ENCODE measurements around the gene POU3F3. TPM values are rescaled to one million over a fixed set of nuclear protein-coding genes. Genes with fewer than 3 reads are reported as not detected.

Gene POU3F3
- total and polyA plus RNA-seq, 12 donors, result 0.03 to 0.18 (median 0.11) TPM; not detected in 4

DNA sequence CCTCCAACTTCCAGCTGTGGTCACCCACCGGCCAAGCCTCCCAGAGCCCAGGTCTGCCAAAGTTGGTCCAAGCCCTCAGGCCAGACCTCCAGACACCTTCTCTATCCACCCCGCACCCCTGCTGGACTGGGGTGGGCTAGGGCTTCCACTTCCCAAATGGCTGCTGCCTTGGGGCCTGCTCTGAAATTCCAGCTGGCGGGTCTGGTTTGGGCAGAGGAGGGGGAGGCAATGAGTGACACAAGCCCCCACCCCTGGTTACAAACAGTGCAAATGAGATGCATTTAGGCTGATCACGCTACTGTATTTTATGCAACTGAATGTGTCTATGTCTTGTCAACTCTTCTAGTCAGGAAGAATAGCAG lies 14.6 kb downstream of the POU3F3 start:
- H3K36me3 ChIP-seq (replicated peaks in 1 of 2), result no peaks in the 10 kb centered on the region
- peak in 1 of 7 donors; percentile 17 for DNase-seq
- WGBS, 4 donors, result 31 to 34% (median 34%) methylated on average over 2 to 4 of the region's 4 CpGs

DNA sequence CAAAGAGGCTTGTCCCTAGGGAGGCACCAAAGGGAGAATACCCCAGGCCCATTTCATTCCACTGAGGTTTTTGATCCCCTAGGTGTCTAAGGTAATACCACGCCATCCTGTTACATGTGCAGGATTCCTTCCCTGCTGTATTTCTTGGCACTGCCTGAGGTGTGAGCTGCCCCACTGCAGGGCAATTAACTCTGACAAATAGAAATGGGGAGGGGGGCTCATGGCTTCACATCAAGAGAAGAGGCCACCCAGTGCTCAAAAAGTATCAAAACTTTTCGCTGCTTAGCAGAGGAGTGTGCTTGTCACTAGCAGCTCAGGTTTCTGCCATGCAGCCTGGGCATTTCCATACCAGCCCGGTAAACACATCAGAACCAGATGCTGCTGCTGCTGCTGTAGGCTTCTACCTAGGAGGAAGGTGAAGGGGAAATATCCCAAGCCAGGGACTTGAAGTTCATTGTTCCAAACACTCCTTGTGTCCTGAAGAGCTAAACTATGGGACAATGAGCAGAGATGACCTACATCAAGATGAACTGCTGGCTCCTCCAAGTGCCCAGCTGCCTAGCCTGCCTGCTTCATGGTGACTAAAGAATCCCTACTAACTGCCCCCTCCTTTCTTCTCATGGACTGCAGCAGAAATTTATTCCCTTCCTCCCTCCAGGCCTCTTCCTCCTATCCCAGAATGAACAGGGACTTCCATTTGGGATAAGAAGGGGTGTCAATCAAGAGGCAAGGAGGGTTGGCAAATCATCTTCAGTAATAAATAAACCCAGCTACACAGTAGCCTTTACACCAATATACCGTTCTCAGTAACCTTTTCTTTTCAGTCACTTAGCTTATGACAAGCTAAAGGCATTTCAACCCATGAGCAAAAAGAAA lies 16.4 kb downstream of the POU3F3 start:
- no peak overlapping the region for H3K27ac ChIP-seq
- TF ChIP-seq, protein P1, sequence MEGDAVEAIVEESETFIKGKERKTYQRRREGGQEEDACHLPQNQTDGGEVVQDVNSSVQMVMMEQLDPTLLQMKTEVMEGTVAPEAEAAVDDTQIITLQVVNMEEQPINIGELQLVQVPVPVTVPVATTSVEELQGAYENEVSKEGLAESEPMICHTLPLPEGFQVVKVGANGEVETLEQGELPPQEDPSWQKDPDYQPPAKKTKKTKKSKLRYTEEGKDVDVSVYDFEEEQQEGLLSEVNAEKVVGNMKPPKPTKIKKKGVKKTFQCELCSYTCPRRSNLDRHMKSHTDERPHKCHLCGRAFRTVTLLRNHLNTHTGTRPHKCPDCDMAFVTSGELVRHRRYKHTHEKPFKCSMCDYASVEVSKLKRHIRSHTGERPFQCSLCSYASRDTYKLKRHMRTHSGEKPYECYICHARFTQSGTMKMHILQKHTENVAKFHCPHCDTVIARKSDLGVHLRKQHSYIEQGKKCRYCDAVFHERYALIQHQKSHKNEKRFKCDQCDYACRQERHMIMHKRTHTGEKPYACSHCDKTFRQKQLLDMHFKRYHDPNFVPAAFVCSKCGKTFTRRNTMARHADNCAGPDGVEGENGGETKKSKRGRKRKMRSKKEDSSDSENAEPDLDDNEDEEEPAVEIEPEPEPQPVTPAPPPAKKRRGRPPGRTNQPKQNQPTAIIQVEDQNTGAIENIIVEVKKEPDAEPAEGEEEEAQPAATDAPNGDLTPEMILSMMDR (IDR thresholded peaks at IDR 0.05), result no peak
- TF ChIP-seq POLR2A (IDR thresholded peaks at IDR 0.05), result no peak
- peaks cover 53% of the 10 kb centered on the region for H3K27me3 ChIP-seq
- peaks cover 4 to 10% of the 10 kb centered on the region in 2 donors for H3K4me1 ChIP-seq (replicated peaks in 1 of 2)
- H3K36me3 ChIP-seq (replicated peaks in 1 of 2), result no peaks in the 10 kb centered on the region
- 19 to 33% (median 30%) methylated on average over 4 of the region's 4 CpGs for WGBS, 4 donors
- no peak overlapping the region for H3K4me3 ChIP-seq
- peak in 1 of 7 donors; percentile 25 for DNase-seq
- H3K9me3 ChIP-seq (replicated peaks in 1 of 3), result no peaks in the 10 kb centered on the region
- intact Hi-C loops (cut with DNase I), result no loop called here

More for the DNA sequence above, 14.6 kb downstream of the POU3F3 start:
- Histone ChIP-seq H3K27me3 (peaks cover 71% of the 10 kb centered on the region), H3K4me3 (no peak overlapping the region), H3K9me3 (replicated peaks in 1 of 3) (no peaks in the 10 kb centered on the region), H3K27ac (no peak overlapping the region), H3K4me1 (replicated peaks in 1 of 2) (peaks cover 4 to 10% of the 10 kb centered on the region in 2 donors)
- TF ChIP-seq POLR2A (IDR thresholded peaks at IDR 0.05), result no peak
- TF ChIP-seq, protein P1 (IDR thresholded peaks at IDR 0.05), result no peak
- intact Hi-C loops (cut with DNase I), result loop anchor here in 1 of 2 donors (10.0 kb wide), 1 partner anchor 1704 kb away; no protein-coding TSS in a partner anchor

DNA sequence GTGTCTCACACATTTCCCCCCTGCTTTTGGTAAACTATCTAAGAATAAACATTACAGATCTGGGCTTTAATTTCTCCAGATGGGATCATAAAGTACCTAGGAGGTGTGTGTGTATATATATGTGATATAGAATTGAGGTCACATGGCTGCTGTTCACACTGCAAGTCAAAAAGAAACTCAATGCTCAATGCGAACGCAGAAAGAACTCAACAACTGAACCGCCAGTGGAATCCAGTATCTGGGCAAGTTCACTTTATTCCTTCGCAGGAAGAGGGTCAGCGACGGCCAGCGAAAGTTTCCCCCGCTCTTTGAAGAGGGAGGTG lies 17.7 kb downstream of the POU3F3 start:
- Histone ChIP-seq H3K27me3 (peaks cover 40% of the 10 kb centered on the region), H3K36me3 (replicated peaks in 1 of 2) (no peaks in the 10 kb centered on the region)
- TF ChIP-seq POLR2A (IDR thresholded peaks at IDR 0.05), result no peak
- TF ChIP-seq, protein P1 (IDR thresholded peaks at IDR 0.05), result no peak

DNA sequence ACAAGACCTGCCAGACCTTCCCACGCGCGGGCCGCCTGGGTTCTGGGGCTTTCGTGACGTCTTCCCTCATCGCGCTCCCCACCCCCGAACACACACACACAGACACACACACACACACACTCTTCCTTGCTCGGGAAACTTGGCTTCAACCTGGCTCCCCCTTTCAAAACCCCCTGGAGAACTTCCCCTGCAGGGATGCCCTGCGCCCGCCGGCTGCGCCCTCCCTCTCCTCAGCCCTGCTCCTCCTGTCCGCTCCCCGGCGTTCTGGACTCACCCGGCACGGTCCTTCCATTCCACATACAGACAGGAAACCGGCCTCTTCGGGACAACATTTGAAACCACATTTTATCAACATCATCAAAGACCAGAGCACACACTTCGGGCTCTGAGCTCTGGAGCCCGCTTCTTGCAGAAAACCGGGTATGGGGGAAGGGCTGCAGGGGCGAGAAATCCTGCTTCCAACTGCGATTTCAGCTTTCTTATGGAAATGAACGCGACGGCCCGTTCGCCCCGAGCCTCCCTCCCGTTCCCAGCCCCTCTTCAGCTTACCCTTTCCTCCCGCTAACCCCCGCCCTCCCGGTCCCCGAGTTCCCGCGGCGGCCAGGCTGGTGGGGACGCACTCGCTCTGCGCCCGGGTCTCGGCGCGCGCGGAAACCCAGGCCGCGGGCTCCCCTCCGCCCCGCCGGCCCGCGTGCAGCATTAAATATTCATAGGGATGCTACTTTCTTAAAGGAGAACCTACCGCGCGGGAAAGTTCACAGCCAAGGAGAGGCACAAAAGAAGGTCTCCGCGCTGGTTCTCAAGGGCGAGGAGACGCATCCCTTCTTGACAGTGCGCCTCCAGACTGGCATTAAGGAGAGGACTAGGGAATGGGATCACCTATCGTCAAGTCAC lies 18.3 kb downstream of the POU3F3 start:
- no peaks in the 10 kb centered on the region for H3K9me3 ChIP-seq (replicated peaks in 1 of 3)
- H3K4me1 ChIP-seq (replicated peaks in 1 of 2), result peaks cover 4 to 10% of the 10 kb centered on the region in 2 donors
- intact Hi-C loops (cut with DNase I), result no loop called here
- H3K36me3 ChIP-seq (replicated peaks in 1 of 2), result no peaks in the 10 kb centered on the region
- H3K27me3 ChIP-seq, result peaks cover 39% of the 10 kb centered on the region
- WGBS, 4 donors, result 1 to 2% (median 2%) methylated on average over 41 to 65 of the region's 65 CpGs
- TF ChIP-seq POLR2A (IDR thresholded peaks at IDR 0.05), result no peak
- TF ChIP-seq, protein P1 (IDR thresholded peaks at IDR 0.05), result no peak
- H3K27ac ChIP-seq, result no peak overlapping the region
- DNase-seq, result peak in 1 of 7 donors; percentile 17
- H3K4me3 ChIP-seq, result no peak overlapping the region

More for the DNA sequence above, 17.7 kb downstream of the POU3F3 start:
- H3K4me1 ChIP-seq (replicated peaks in 1 of 2), result peaks cover 4 to 10% of the 10 kb centered on the region in 2 donors
- no peaks in the 10 kb centered on the region for H3K9me3 ChIP-seq (replicated peaks in 1 of 3)
- intact Hi-C loops (cut with DNase I), result no loop called here
- DNase-seq, result no peak
- 3 to 10% (median 7%) methylated on average over 3 to 8 of the region's 8 CpGs for WGBS, 4 donors
- no peak overlapping the region for H3K27ac ChIP-seq
- no peak overlapping the region for H3K4me3 ChIP-seq

Measured in adrenal gland (tissue), 12 donors.